CD4-positive, alpha-beta T cell (primary cell): Measurements from ENCODE around the gene CDK11B. TPM values are rescaled to one million over a fixed set of nuclear protein-coding genes. Genes with fewer than 3 reads are reported as not detected.

Experiments used
- ATAC-seq: fragments of 200-7000 bp; cut with Tn5 transposase; one replicate; pipeline ENCODE4 v1.10.0; 2022; ENCODE audit warnings: mild to moderate bottlenecking; ENCODE audit not compliant: poor library complexity
- CTCF ChIA-PET: fragments of 350-600 bp; sonication (Branson Sonifier 250); formaldehyde crosslinking; loops from one replicate; lab custom pipeline; 2021; ENCODE audit warnings: antibody characterized with exemption, inconsistent platforms; lab: Charles Lee
- POLR2A ChIA-PET: fragments of 350-600 bp; sonication (Branson Sonifier 250); formaldehyde crosslinking; loops from one replicate; lab custom pipeline; 2021; ENCODE audit warnings: antibody characterized with exemption, inconsistent platforms; lab: Charles Lee
- DNase-seq, 14 experiments: peaks; one replicate each; pipeline ENCODE4 v3.0.0-alpha.2; 2013 to 2020; ENCODE audit warnings: mixed read lengths in 2 of 14
- H3K27ac ChIP-seq, 2 donors: one replicate each; pipeline versions ENCODE4 v1.5.1 to v1.7.0; 2013; ENCODE audit warnings: low read length in 2 of 2, low read depth in 1 of 2, mild to moderate bottlenecking in 1 of 2
- H3K27me3 ChIP-seq, 2 experiments: 1 replicate in 1 of 2; 2 replicates in 1 of 2; pipeline versions ENCODE4 v1.6.1 to v1.7.0; 2013; ENCODE audit warnings: low read length in 2 of 2, control low read depth in 1 of 2, mild to moderate bottlenecking in 1 of 2, moderate library complexity in 1 of 2; ENCODE audit not compliant: insufficient read depth in 2 of 2, control insufficient read depth in 1 of 2
- H3K36me3 ChIP-seq: one replicate; pipeline ENCODE4 v1.6.1; 2013; ENCODE audit warnings: low read length, control low read depth; ENCODE audit not compliant: insufficient read depth
- H3K4me1 ChIP-seq: one replicate; pipeline ENCODE4 v1.6.1; 2013; ENCODE audit warnings: low read length, control low read depth; ENCODE audit not compliant: insufficient read depth
- H3K4me3 ChIP-seq: one replicate; pipeline ENCODE4 v1.5.1; 2013; ENCODE audit warnings: mild to moderate bottlenecking, low read length, moderate library complexity
- H3K9me3 ChIP-seq, 2 experiments: 1 replicate in 1 of 2; 2 replicates in 1 of 2; pipeline versions ENCODE4 v1.6.1 to v1.7.0; 2013; ENCODE audit warnings: low read length in 2 of 2, mild to moderate bottlenecking in 2 of 2, control low read depth in 1 of 2, moderate library complexity in 1 of 2; ENCODE audit not compliant: control insufficient read depth in 1 of 2, insufficient read depth in 1 of 2
- H3K27ac Mint-ChIP-seq: one replicate; pipeline ENCODE4 v1.8.0; 2020; ENCODE audit warnings: mixed read lengths
- H3K27me3 Mint-ChIP-seq: one replicate; pipeline ENCODE4 v1.8.0; 2021; ENCODE audit warnings: mixed read lengths
- H3K36me3 Mint-ChIP-seq: one replicate; pipeline ENCODE4 v1.8.0; 2021; ENCODE audit warnings: low read depth, mixed read lengths
- H3K4me1 Mint-ChIP-seq: one replicate; pipeline ENCODE4 v1.8.0; 2021; ENCODE audit warnings: low read depth, mixed read lengths
- H3K4me3 Mint-ChIP-seq: one replicate; pipeline ENCODE4 v1.8.0; 2020; ENCODE audit warnings: mild to moderate bottlenecking, mixed read lengths
- H3K9me3 Mint-ChIP-seq: one replicate; pipeline ENCODE4 v1.8.0; 2020; ENCODE audit warnings: mixed read lengths
- CTCF ChIP-seq: fragments of 200-600 bp; IDR thresholded peaks from one replicate; pipeline ENCODE4 v1.8.0; 2022; ENCODE audit warnings: antibody characterized with exemption, mild to moderate bottlenecking
- intact Hi-C, 2 experiments: fragments of 100-400 bp; cut with DNase I in 1 of 2; cut with micrococcal nuclease in 1 of 2; formaldehyde crosslinking; loops; one replicate each; pipeline versions ENCODE4 v1.15.1 to v1.9.0; 2023 to 2025; cut with DNase I, micrococcal nuclease
- total RNA-seq, 174 experiments: library from RNA in 2 of 174; stranded (reverse) in 2 of 174; gene quantifications; one replicate each; pipeline ENCODE4 v1.2.3 and lab custom pipeline; 2021 to 2026

CDK11B gene
- total RNA-seq, 2 experiments from 2014 or later, result 49.8 to 52.0 TPM

GRCh38 chr1:1630965-1631781 is 27.6 kb downstream of the CDK11B start:
- H3K4me1 Mint-ChIP-seq, result peaks cover 9% of the 10 kb centered on the region
- Histone ChIP-seq H3K27ac (no peak overlapping the region), H3K27me3 (peaks cover 0 to 2% of the 10 kb centered on the region in 2 experiments), H3K9me3 (no peaks in the 10 kb centered on the region), H3K4me3 (peak overlapping the region; percentile 20), H3K4me1 (peaks cover 36% of the 10 kb centered on the region), H3K36me3 (no peaks in the 10 kb centered on the region)
- H3K27ac Mint-ChIP-seq, result no peak overlapping the region
- DNase-seq (peak in 5 of 14 experiments; percentile 20 to 71 (median 58)), ATAC-seq (no peak)
- intact Hi-C loops, result loop anchor here (2.0 to 10.0 kb wide), 3 partner anchors 16 to 764 kb away; partner anchors contain the start of genes MIB2 (in 2 of the 2), CDK11B (in 1 of the 2), MORN1 (in 1 of the 2) and RER1 (in 1 of the 2)
- peaks cover 5% of the 10 kb centered on the region for H3K27me3 Mint-ChIP-seq
- CTCF ChIA-PET, result no interaction called here
- H3K4me3 Mint-ChIP-seq, result peak overlapping the region; percentile 71
- peaks cover 3% of the 10 kb centered on the region for H3K36me3 Mint-ChIP-seq
- H3K9me3 Mint-ChIP-seq, result no peaks in the 10 kb centered on the region
- POLR2A ChIA-PET, result interaction anchor here (0.8 to 4.7 kb wide), 7 partner anchors 12 to 256 kb away, joined by 3 to 137 read pairs (median 6); partner anchors contain the start of genes AURKAIP1, MIB2 and SSU72
- TF ChIP-seq CTCF, result no peak

- no peaks in the 10 kb centered on the region for H3K36me3 ChIP-seq
- peaks cover 36% of the 10 kb centered on the region for H3K4me1 ChIP-seq
- H3K9me3 ChIP-seq, result no peaks in the 10 kb centered on the region
- TF ChIP-seq CTCF, result no peak
- ATAC-seq (peak; percentile 71), DNase-seq (peak; percentile 87 to 99 (median 94))
- Mint-ChIP-seq H3K27ac (peak overlapping the region; percentile 96), H3K36me3 (peaks cover 3% of the 10 kb centered on the region), H3K27me3 (peaks cover 5% of the 10 kb centered on the region), H3K9me3 (no peaks in the 10 kb centered on the region), H3K4me3 (peak overlapping the region; percentile 96), H3K4me1 (peaks cover 9% of the 10 kb centered on the region)
- ChIA-PET CTCF (interaction anchor here (1.0 kb wide), 1 partner anchor 15 kb away, joined by 4 read pairs; the partner anchor contains the start of gene MIB2), POLR2A (interaction anchor here (0.8 to 4.7 kb wide), 8 partner anchors 11 to 255 kb away, joined by 3 to 137 read pairs (median 5); partner anchors contain the start of genes AURKAIP1, MIB2, SLC35E2B and SSU72)
- peaks cover 0 to 2% of the 10 kb centered on the region in 2 experiments for H3K27me3 ChIP-seq
- peak overlapping the region in 1 of 2 donors; percentile 46 for H3K27ac ChIP-seq
- intact Hi-C loops, result loop anchor here (2.0 to 10.0 kb wide), 3 partner anchors 16 to 764 kb away; partner anchors contain the start of genes MIB2 (in 2 of the 2), CDK11B (in 1 of the 2), MORN1 (in 1 of the 2) and RER1 (in 1 of the 2)
- H3K4me3 ChIP-seq, result peak overlapping the region; percentile 52
These were observed 28.4 kb downstream of the CDK11B start for GRCh38 chr1:1630191-1630964.
